MCF 10A (cell line): Measurements from ENCODE around the gene SLC25A22. TPM values are rescaled to one million over a fixed set of nuclear protein-coding genes. Genes with fewer than 3 reads are reported as not detected.

Experiments used
- BruUV-seq: library from RNA; stranded (reverse); fragments of 400-500 nt; replicated peaks from 2 replicates; lab custom pipeline; 2021; lab: Mats Ljungman, UMichigan
- CTCF ChIA-PET: fragments of 300-600 bp; sonication (Branson Sonifier 250); formaldehyde crosslinking; extraction: SDS; loops from one replicate; lab custom pipeline; 2021; ENCODE audit warnings: antibody characterized with exemption, inconsistent platforms; lab: Yijun Ruan, JAX
- POLR2A ChIA-PET: fragments of 300-600, 350-650 bp; sonication (Branson Sonifier 250); formaldehyde crosslinking; extraction: SDS; loops from one replicate; lab custom pipeline; 2020; ENCODE audit warnings: antibody characterized with exemption, inconsistent platforms; lab: Yijun Ruan, JAX
- DNase-seq: peaks from one replicate; pipeline ENCODE4 v3.0.0-alpha.2; 2018; ENCODE audit not compliant: unreplicated experiment
- H3K27ac Mint-ChIP-seq: one replicate; pipeline ENCODE4 v1.8.0; 2022; ENCODE audit warnings: mild to moderate bottlenecking, low read depth, mixed read lengths; ENCODE audit not compliant: unreplicated experiment
- H3K27me3 Mint-ChIP-seq: one replicate; pipeline ENCODE4 v1.8.0; 2022; ENCODE audit warnings: mixed read lengths; ENCODE audit not compliant: insufficient read depth, unreplicated experiment
- H3K36me3 Mint-ChIP-seq: one replicate; pipeline ENCODE4 v1.8.0; 2022; ENCODE audit warnings: mild to moderate bottlenecking, moderate library complexity, mixed read lengths; ENCODE audit not compliant: insufficient read depth, unreplicated experiment
- H3K4me1 Mint-ChIP-seq: one replicate; pipeline ENCODE4 v1.8.0; 2022; ENCODE audit warnings: mixed read lengths; ENCODE audit not compliant: insufficient read depth, unreplicated experiment
- H3K4me3 Mint-ChIP-seq: one replicate; pipeline ENCODE4 v1.8.0; 2022; ENCODE audit warnings: mild to moderate bottlenecking, moderate library complexity, mixed read lengths; ENCODE audit not compliant: unreplicated experiment
- H3K9me3 Mint-ChIP-seq: one replicate; pipeline ENCODE4 v1.8.0; 2022; ENCODE audit warnings: mixed read lengths; ENCODE audit not compliant: unreplicated experiment
- intact Hi-C: fragments of 100-400 bp; cut with micrococcal nuclease; formaldehyde crosslinking; loops from 2 replicates; pipeline ENCODE4 v1.14.1; 2022
- total RNA-seq: library from RNA; stranded (reverse); gene quantifications from 2 replicates; pipeline ENCODE4 v1.2.3, GENCODE V29; 2022
- TF ChIP-seq, protein P1 (sequence below): fragments of 200-600 bp; IDR thresholded peaks from one replicate; pipeline ENCODE4 v1.8.0; 2022; ENCODE audit warnings: antibody characterized with exemption, mild to moderate bottlenecking; ENCODE audit not compliant: unreplicated experiment

SLC25A22 gene
- total RNA-seq, 1 experiment from 2014 or later, result 34.0 TPM

DNA sequence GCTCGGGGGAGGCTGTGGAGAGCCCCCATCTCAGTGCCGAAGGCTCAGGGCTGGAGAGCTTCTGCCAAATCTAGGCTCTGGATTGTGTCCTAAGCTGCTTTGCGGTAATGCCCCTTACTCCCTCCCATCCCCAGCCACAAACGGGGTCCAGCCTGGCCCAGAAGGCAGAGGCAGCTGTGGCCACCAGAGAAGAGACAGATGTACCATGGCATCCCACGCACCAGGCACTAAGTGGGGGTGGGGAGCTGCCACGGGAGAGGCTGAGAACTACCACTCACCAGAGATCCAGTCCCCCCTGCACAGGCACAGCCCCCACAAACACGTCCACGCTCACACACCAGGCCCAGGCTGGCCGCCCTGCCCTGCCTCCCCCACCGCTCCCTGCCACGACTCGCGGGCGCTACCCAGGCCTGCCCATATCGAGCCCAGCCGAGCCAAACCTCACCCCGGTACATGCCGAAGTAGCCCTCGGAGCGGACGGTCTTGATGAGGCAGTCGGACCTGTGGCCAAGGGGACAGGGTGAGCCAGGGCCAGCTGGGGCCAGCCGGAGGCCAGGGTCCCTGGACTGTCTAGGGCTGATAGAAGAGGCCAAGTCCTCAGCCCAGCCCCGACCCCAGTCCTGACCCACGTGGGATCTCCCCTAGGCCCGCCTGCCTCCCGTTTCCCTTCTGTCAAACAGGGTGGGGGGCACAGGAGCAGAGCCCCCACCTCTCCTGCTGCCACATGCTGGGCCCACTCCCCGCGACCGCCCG, 3.9 kb downstream of the SLC25A22 start:
- POLR2A ChIA-PET, result interaction anchor here (0.7 to 3.8 kb wide), 7 partner anchors 10 to 88 kb away, joined by 3 to 33 read pairs (median 4); partner anchors contain the start of genes GATD1 and RPLP2
- H3K36me3 Mint-ChIP-seq, result peaks cover 29% of the 10 kb centered on the region
- H3K4me1 Mint-ChIP-seq, result no peaks in the 10 kb centered on the region
- H3K27me3 Mint-ChIP-seq, result no peaks in the 10 kb centered on the region
- no peaks in the 10 kb centered on the region for H3K9me3 Mint-ChIP-seq
- DNase-seq, result no peak
- BruUV-seq, result no TSS peak
- H3K27ac Mint-ChIP-seq, result no peak overlapping the region
- CTCF ChIA-PET, result interaction anchor here (0.7 to 1.6 kb wide), 3 partner anchors 11 to 213 kb away, joined by 3 to 5 read pairs (median 4); no protein-coding TSS in a partner anchor
- TF ChIP-seq, protein P1, sequence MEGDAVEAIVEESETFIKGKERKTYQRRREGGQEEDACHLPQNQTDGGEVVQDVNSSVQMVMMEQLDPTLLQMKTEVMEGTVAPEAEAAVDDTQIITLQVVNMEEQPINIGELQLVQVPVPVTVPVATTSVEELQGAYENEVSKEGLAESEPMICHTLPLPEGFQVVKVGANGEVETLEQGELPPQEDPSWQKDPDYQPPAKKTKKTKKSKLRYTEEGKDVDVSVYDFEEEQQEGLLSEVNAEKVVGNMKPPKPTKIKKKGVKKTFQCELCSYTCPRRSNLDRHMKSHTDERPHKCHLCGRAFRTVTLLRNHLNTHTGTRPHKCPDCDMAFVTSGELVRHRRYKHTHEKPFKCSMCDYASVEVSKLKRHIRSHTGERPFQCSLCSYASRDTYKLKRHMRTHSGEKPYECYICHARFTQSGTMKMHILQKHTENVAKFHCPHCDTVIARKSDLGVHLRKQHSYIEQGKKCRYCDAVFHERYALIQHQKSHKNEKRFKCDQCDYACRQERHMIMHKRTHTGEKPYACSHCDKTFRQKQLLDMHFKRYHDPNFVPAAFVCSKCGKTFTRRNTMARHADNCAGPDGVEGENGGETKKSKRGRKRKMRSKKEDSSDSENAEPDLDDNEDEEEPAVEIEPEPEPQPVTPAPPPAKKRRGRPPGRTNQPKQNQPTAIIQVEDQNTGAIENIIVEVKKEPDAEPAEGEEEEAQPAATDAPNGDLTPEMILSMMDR, result no peak
- peak overlapping the region; percentile 84 for H3K4me3 Mint-ChIP-seq
- intact Hi-C loops, result no loop called here

DNA sequence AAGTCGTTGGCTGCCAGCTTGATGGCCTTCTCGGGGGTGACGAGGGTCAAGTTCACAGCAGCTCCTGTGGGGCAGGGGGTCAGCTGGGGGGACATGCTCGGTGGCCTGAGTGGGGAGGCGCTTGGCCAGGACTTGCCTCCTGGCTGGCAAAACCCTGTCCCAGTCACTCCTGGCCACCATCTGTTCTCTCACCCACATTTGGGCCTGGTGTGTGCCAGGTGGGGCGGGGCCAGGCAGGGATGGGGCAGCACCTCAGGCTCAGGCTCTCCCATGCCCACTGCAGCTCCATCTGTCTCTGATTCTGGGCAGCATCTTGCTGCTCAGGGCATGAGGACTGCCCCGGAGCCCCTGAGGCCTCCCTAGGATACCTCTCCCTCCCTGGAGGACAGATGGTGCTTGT, 4.5 kb downstream of the SLC25A22 start:
- intact Hi-C loops, result no loop called here
- no peak overlapping the region for H3K4me3 Mint-ChIP-seq
- no peak for DNase-seq
- H3K27ac Mint-ChIP-seq, result no peak overlapping the region
- TF ChIP-seq, protein P1, result no peak
- H3K27me3 Mint-ChIP-seq, result no peaks in the 10 kb centered on the region
- no peaks in the 10 kb centered on the region for H3K9me3 Mint-ChIP-seq
- no TSS peak for BruUV-seq
- ChIA-PET CTCF (interaction anchor here (0.7 to 1.6 kb wide), 5 partner anchors 10 to 212 kb away, joined by 3 to 5 read pairs (median 4); no protein-coding TSS in a partner anchor), POLR2A (interaction anchor here (0.7 to 1.3 kb wide), 3 partner anchors 11 to 87 kb away, joined by 3 to 4 read pairs (median 3); no protein-coding TSS in a partner anchor)
- peaks cover 29% of the 10 kb centered on the region for H3K36me3 Mint-ChIP-seq
- no peaks in the 10 kb centered on the region for H3K4me1 Mint-ChIP-seq

DNA sequence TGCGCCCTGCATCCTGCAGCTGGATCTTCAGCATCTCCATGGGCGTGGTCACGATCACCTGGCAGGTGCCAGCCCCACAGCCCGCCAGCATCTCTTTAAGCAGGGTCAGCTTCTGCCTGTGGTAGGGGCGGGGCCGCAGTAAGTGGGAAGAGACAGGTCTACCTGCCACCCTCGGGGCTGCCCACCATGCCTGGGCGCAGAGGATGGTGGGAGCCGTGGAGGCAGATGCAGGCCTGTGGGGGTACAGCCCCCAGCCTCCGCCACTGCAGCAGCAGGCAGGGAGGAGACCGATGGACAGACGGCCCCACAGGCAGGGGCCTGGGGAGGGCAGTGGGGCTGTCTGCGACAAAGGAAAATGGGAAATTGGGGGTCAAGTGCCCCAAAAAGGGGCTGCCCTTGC, 5.2 kb downstream of the SLC25A22 start:
- Mint-ChIP-seq H3K36me3 (peaks cover 29% of the 10 kb centered on the region), H3K27ac (no peak overlapping the region), H3K4me1 (no peaks in the 10 kb centered on the region), H3K4me3 (no peak overlapping the region), H3K9me3 (no peaks in the 10 kb centered on the region), H3K27me3 (no peaks in the 10 kb centered on the region)
- no TSS peak for BruUV-seq
- intact Hi-C loops, result no loop called here
- TF ChIP-seq, protein P1, result no peak
- POLR2A ChIA-PET, result interaction anchor here (0.6 to 1.3 kb wide), 2 partner anchors 11 to 46 kb away, joined by 3 to 4 read pairs; partner anchors contain the start of gene TALDO1
- DNase-seq, result no peak
- CTCF ChIA-PET, result interaction anchor here (0.7 to 1.6 kb wide), 4 partner anchors 9 to 70 kb away, joined by 3 to 5 read pairs (median 4); no protein-coding TSS in a partner anchor

DNA sequence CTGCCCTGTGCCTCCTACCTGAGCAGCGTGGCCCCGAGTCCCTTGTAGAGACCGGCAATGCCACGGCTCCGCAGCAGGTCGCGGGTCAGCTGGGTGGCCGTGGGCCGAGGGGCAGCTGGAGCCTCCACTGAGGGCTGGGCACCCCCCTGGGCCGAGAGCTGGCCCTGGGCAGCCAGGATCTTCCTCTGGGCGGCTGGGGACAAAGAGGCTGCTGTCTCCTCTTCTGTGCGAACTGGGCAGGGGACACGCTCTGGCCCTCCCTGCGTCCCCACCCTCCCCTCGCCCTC, 5.6 kb downstream of the SLC25A22 start:
- POLR2A ChIA-PET, result interaction anchor here (0.6 to 1.3 kb wide), 2 partner anchors 12 to 45 kb away, joined by 3 to 4 read pairs; partner anchors contain the start of gene TALDO1

More for the DNA sequence above, 5.6 kb downstream of the SLC25A22 start:
- Mint-ChIP-seq H3K9me3 (no peaks in the 10 kb centered on the region), H3K36me3 (peaks cover 29% of the 10 kb centered on the region), H3K4me3 (no peak overlapping the region), H3K4me1 (no peaks in the 10 kb centered on the region), H3K27ac (no peak overlapping the region), H3K27me3 (no peaks in the 10 kb centered on the region)
- CTCF ChIA-PET, result interaction anchor here (0.7 kb wide), 1 partner anchor 69 kb away, joined by 3 read pairs; no protein-coding TSS in a partner anchor
- intact Hi-C loops, result no loop called here
- TF ChIP-seq, protein P1, result no peak
- no peak for DNase-seq
- no TSS peak for BruUV-seq
